NCI-H146 treated with DMSO at 0.1 percent for 48 hours (cell line): Measurements from ENCODE around the gene MLLT10.

Experiments used
- DNase-seq: peaks from one replicate; lab custom pipeline; 2025; ENCODE audit not compliant: unreplicated experiment; lab: John Stamatoyannopoulos, UW

Gene MLLT10

DNA sequence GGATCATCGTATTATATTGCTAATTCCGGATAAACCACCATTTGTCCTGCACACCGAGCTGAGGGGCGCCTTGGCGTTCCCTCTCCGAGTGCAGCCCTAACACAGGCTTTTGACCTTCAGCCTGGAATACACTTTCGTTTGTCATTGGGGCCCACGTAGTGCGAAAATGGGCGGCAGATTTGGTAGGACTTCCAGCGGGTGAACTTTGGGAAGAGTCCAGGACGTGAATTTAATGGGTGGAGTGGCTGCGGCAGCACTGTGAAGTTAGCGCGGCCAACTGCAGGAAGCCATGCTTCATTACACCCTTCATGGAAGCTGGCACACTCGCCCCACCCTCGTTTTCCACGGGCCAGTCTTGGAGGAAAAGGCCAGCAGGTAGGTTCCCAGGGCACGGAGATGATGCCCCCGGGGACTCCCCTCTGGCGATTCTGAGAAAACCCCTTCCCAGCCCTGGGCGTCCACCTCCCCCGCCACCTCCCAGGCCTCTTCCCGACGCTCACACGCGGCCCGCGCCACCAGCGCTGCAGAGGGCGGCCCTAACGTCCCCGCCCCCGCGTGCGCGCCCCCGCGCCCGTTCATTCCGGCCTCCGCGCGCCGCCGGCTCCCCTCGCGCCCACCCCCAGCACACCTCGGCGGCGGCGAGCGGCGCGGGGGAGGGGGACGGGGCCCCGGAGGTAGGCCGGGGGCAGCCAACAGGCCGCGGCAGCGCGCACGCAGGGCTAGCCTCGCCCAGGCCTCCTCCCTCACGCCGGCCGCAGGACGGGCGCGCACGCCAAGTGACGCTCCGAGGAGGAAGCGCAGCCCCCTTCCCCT, at the start of gene MLLT10:
MLLT10 (plus strand) TSS at position 766 of the 813 bp plus-strand sequence. CDS start 413 bp downstream, outside the sequence.
- DNase-seq = peak; percentile 97

DNA sequence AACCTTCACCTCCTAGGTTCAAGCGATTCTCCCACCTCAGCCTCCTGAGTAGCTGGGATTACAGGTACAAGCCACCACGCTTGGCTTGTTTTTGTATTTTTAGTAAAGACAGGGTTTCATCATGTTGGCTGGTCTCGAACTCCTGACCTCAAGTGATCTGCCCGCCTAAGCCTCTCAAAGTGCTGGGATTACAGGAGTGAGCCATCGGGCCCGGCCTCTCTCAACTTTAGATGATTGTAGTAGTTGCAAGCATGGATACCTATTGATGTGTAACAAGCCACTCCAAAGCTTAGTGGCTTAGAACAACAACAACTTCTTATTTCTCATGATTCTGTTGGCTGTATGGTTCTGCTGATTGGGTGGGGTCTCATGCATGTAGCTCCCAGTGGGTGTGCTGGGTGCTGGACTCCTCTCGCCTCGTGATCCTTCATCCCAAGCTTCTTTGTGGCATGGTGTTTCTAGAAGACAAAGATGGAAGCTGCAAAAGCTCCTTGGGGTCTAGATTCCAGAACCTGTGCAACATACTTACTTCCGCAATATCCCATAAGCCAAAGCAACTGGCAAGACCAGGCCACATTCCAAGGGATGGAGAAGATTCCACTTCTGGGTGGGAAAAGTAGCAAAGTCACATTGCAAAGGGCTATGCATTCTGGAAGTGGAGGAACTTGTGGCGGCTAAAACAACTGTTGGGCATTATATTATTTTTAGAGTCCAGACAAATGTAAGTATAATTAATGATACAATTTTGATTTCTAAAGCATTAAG, 46.4 kb upstream of the MLLT10 start:
- no peak for DNase-seq

DNA sequence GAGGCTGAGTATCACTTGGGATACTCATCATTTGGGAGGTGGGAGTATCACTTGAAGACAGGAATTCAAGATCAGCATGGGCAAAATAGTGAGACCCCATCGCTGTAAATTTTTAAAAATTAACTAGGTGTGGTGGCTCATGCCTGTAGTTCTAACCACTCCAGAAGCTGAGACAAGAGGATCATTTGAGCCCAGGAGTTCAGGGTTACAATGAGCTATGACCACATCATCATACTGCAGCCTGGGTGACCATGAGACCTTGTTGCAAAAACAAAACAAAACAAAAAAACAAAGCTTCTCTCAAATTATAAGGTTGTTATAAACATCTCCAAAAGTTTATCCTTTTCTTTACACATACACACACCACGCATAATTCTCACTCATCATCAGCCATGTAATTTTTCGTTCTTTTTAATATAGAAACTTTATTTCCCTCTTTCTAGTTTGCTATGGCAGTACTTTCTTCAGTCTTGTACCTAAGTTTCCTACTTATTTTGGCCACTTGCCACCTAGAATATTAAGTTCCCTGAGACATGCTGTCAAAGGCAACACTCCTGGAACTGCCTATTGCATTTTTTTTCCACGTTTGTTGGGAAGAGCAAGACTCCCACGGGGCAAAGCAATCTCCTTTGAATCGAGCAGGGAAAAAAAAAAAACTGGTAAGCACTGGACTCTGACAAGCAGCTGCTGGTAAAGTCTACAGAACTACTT, 45.6 kb upstream of the MLLT10 start:
- DNase-seq = no peak

DNA sequence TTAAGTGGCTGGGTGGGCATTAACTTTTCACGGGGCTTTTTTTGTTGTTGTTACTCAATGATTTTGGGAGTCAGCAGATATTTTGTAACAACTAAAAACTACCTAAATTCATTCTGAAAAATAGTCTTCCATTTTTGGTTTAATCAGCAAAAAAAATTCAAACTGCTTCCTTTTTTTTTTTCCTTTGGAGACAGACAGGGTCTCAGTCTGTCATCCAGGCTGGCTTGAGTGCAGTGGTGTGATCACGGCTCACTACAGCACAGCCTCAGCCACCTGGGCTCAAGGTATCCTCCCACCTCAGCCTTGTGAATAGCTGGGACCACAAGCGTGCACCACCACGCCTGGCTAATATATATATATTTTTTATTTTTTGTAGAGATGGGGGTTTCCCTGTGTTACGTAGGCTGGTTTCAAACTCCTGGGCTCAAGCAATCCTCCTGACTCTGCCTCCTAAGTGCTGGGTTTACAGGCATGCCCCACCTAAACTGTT, 45.0 kb upstream of the MLLT10 start:
- DNase-seq = no peak

DNA sequence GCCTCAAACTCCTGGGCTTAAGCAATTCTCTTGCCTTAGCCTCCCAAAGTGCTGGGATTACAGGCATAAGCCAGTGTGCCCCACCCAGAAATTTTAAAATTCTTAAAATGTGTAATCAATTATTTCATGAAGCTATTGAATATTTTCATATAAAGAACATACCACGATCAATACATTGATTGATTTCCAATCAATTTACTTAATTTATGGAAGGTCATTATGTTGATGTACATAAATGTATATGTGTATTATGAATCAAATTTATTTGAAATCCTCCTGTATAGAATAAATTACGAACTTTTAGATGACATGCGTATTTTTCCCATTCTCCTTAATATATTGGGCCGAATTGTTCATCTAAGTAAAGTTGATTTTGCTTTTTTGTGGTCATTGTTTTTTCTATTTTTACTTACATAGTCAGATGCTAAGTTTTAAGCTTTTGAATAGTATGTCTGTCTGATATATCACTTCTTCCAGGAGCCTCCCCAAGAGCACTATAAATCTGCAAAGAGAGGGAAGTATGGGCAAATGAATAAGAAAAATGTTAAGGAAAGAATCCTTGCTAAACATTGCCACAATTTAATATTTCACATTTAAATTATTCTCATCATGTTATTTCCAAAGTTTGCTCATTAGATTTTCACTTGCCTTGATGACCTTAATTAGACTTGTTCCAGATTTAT, 43.9 kb upstream of the MLLT10 start:
- no peak for DNase-seq

DNA sequence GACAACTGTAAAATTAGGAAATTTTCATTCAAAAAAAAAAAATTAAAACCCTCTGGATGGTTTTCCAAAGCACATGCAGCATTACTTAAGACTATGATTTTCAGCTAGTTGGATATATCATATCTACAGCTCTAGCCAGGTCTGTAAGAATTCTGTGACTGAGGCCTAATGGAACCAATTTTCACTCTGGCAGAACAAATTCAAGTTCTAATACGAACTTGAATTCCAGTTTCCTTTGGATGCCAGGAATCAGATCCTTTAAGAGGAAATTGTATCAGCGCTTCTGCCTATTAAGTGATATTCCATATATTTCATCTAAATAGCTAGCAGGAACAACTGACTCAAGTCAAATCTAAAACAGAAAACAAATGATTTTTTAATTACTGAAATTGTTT, 43.3 kb upstream of the MLLT10 start:
- DNase-seq = no peak

DNA sequence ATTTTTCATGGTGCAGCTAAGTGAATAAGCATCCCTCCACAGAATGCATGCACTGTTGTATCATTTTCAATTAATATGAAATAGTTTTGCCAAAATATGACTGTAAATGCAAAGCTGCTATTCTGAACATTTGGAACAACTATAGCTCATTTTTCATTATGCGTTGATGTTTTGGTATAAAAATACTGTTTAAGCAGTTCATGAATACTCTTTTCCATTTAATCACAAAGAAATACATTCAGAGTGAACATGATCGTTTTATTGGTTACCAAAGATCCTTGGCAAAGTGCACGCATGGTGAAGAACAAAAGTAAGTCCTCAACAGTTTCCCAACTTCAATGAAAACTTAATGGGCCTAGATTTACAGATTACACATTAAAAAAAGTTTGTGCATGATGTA, 41.6 kb upstream of the MLLT10 start:
- DNase-seq = no peak

DNA sequence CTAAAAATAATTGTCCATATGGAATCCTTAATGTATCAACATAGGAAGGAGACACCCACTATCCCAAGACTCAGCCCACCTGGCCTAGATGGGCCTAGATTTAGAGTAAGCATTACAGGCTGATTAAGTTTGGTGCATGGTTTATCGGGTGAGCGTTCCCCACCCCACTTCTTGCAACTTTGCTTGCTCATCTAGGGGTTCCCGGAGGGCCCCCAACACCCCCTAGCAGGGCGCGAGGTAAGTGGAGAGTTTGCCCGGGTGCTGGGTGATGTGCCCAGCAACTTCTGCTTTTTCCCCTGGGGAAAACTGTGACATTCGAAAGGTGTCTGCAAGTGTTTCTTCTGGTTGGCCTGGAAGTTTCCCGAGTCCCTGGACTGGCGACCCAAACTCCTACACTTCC, 40.2 kb upstream of the MLLT10 start:
- DNase-seq = no peak

DNA sequence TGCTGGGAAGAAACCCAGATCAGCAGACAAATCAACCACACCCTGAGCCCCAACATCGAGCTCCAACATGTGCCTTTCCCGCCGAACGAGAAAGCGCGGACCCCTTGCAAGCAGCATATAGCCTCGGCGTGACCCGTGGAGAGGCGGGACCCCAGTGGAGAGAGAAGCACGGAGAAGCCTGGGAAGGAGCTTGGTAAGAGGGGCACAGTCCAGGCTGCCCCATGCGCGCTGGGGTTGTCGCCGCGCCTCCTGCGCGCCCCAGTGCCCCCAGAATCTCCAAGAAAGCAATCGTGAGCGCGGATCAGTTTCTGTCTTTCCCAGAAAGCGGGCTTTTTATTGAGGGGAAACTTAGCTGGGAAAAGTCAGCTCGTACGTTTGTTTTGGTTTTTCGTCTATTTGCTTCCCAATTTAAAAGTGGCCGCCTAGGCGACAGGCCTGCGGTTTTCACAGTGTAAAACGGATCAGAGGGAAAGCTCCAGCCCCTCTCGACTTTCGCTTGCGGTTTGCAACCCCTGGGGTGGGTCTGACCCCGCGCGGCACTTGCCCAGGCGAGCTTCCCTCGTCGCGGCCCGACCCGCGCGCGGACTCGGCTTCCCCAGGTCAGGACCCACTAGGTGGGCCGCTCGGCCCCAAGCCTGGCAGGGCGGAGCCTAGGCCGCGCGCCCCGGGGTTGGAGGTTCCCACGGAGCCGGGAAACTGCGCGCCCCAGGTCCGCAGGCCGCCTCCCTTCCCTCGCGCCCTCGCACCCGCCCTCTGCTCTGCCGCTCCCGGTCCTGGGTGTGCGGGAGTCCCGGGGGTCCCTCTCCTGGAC, 39.6 kb upstream of the MLLT10 start:
- no peak for DNase-seq

DNA sequence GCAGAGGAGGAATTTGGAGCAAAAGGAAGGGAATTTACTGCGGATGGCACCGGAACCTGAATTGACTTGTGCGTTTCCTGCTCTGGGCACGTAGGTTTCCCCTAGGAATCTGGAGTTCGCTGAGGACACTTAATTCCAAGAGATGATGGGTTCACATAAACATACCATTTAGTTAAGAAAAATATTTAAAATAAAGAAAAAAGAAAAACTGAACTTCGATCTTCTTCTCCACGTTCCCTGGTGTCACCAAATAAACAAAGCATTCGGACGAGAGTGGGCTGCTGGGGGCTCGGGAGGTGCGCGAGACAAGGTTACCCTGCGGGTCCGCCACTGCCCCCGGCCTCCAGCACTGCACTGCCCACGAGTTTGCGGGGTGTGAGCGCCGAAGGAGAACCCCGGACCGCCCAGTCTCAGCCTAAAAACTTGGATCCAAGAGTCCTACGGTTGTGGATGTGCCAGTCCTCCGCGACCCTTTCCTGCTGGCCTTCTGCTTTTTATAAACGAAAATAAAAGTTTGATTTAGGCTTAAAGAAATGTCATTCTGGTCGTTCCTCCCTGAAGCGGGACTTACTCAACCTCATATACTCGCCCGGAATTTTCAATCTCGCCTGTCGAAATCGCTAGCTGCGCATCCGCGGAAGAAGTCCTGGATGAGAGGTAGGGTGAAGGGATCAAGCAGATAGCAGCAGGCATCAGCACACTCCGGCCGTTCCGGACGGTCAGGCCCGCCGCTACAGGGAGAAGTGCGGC, 38.9 kb upstream of the MLLT10 start:
- DNase-seq = peak; percentile 30

DNA sequence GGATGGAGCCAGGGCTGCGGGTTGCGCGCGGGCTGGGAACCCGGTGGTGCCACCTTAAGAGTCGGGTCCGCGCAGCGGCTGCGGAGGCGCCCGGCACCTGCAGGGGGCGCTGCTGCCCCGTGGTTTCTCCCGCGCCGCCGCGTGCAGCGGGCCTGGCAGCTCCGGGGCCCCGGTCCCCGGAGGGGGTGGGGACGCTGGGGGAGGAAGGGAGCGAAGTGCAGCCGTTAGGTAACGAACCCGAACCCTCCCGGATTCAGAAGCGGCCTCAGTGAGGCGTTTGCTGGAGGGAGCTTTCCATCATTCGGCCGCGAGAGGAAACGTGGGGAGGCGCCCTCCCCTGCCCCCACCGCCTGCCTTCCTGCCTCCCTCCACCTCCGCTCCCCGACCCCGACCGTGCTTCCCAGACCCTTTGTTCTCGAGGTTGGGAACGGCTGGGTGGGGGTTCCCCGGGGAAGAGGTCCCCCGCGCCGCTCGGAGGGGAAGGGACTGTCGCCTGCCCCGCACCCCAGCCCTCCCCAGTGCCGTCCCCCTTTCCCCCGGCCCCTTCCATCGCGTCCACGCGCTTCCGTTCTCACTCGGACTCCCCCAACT, 38.2 kb upstream of the MLLT10 start:
- peak; percentile 82 for DNase-seq

DNA sequence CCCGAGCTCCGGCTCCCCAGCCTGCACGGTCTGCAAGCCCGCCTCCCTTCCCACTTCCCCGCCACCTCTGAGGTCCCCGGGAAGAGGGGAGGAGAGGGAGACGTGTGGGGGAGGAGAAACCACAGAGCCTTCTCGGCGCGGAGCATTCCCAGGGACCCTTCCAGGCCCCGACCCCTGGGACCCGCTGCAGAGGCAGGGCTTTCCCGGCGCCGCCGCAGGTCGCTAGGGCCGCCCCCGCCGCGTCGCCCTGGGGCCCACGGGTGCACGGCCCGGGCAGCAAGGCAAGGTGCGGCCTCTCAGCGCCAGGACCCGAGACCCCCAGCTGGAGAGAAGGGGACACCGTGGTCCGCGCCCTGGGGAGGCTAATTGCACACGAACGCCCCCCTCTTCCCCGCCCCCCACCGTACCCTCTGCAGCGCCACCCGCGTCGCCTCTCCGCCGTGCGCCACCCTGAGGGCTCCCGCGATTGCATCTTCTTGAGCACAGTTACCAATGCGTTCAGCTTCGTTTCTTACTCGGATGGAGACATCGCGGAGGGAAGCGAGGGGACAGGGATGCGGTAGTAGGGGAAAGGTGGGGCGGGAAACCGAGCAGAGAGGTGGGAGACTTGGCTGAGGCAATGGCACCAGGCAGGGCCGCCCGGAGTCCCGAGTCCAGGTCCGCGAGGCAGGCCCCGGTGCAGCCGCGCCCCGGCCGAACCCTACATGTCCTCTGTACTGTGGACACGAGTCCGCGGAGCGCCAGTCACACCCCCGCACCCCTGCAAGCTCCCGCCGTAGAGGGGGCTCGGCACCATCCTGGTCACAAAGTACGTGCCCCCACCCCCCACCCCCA, 37.5 kb upstream of the MLLT10 start:
- peak; percentile 57 for DNase-seq

DNA sequence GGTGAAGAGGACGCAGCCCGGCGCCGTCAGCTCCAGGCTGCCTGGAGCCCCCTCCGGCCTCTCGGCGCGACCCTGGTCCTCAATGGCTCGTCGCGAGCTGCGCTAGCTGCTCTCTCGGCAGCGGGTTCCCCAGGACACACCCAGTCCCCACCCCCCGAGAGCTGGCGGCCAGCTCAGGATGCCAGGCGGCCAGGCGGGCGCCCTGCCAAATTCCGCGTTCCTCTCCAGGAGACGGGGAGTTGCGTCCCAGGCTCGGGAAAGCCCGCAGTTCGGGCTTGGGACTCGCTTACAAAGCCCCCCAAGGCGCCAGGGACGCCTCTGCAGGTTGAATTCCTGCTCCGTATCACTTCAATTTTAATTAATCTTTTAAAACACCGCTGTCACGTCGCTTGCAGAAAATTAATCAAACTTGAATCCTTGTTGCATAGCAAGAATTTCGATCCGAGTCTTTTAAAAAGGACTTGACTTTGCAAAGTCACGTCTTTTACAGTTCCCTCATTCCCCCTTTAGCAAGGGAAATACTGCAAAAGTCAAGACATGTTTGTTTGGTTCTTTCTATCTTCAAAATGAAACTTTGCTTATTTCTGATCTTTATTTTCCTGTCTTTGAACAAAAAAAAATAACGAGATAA, 36.7 kb upstream of the MLLT10 start:
- peak; percentile 80 for DNase-seq

DNA sequence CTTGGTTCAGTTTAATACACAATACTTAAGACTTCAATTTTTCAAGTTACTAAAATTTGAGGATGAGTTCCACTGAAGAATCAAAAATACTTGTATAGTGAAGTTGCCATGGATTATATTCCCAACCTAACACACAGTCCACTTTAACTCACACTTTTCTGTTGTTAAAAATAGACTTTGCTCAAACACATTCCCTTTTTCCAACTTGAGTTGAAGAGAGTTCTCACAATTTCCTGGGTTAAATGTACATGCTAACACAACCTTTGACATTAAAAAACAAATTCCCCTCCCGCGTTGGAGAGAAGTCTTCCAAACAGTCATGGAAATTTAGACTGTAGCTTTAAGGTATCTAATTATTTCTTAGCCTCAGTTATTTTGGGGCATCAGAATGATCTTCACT, 35.7 kb upstream of the MLLT10 start:
- DNase-seq = no peak

DNA sequence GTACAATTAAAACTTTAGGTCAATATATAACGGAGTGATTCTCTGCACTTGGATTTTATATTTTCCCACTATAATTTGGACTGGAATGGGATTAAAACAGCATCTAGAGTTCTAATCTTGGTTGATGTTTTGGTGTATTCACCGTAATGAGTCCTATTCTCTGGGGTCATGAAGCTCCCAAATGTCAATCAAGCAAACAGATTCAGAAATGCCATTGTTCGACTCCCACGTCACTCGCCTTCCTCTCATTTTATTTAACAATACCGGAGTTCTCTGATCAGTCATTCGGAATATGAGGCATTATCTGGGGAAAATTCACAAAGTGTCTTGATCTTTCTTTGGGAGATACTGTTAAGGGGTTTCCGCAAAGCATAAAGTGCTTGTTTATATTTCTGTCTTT, 35.0 kb upstream of the MLLT10 start:
- no peak for DNase-seq

DNA sequence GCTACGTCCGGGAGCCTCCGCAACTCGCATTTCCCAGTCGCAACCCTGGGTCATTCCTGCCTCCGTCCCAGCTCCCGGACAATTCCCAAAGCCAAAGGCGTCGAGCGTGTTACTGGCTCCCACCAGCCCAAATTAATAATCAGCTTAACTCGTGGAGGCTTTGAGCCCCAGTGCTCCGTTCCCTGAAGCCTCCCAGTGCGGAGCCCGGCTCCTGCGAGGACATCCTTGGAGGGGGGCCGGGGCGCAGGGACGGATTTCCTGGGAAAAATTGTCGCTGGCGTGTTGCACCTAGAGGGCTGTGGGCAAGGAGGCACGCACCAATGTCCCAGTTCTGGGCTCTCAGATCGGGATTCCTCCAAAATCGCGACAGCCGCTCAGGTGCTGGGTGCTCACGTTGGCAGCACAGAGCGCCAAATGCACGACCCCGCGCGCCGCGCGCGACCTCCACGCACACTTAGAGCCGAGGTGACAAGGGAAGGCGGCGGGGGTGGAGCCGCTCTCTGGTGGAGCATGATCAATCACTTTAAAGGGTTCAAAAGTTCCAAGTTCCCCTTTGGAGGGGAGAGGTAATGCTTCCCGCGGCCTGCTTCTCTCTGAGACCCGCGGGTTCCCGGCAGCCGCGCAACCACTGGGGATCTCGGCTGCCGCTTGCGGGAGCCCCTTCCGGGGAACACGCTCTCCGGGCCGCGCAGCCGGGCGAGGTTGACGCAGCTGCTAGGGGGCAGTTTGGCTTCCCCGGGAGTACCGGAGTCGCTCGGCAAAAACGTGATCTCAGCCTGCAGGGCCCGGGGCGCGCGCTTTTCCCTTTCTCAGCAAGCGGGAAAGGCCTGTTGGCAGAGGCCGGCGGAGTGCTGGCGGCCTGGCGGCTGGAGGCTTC, 34.1 kb upstream of the MLLT10 start:
- DNase-seq = no peak

DNA sequence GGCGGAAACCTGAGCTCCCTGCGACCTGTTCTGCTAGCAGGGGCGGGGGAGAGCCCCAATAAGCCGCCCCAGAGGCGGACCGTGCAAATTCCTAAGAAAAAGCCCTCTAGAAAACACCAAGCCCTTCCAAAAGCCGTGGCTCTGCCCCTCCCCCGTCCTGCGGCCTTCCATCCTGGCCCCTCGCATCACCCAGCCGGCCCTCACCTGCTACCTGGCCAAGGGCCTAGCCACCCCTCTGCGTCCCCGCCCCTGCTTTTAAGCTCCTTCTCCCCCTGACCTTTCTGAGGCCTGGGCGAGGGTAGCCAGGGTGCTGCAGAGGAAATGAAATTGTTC, 33.5 kb upstream of the MLLT10 start:
- no peak for DNase-seq
